GM21786 (cell line): ENCODE measurements around the gene ABHD12.

Source experiments
- ATAC-seq: cut with Tn5 transposase; IDR thresholded peaks from one replicate; pipeline ENCODE4 v1.9.1; 2021; ENCODE audit not compliant: unreplicated experiment

Gene ABHD12

DNA sequence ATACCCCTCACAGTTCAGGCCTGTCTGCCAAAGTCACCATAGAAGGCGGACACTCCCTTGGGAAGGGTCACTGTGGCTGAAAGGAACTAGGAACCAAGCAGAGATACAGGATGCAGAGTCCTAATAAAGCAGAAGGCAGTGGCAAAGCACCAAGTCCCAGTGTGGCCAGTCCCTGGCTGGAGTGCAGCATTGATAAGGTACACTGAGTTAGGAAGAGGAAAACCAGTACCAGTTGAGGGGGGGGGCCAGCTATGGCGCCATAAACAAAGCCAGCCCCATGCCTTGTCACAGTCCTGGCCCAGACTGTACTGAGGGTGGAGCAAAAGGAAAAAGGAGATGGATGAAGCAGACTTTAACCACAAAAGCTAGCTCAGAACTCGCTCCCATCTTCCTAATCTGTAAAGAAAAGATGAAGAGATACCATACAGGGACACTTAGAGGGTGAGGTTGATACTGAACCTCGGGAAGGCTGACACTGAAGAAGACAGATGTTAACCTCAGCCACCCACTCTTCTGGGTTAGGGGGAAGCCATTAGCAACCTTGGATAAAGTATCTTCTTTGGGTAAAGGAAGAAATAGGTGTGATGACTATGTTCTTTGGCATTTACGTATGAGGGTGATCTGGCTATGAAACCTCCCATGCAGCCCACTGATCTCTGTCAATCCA is 7.8 kb downstream of the ABHD12 start:
- ATAC-seq, result no peak

DNA sequence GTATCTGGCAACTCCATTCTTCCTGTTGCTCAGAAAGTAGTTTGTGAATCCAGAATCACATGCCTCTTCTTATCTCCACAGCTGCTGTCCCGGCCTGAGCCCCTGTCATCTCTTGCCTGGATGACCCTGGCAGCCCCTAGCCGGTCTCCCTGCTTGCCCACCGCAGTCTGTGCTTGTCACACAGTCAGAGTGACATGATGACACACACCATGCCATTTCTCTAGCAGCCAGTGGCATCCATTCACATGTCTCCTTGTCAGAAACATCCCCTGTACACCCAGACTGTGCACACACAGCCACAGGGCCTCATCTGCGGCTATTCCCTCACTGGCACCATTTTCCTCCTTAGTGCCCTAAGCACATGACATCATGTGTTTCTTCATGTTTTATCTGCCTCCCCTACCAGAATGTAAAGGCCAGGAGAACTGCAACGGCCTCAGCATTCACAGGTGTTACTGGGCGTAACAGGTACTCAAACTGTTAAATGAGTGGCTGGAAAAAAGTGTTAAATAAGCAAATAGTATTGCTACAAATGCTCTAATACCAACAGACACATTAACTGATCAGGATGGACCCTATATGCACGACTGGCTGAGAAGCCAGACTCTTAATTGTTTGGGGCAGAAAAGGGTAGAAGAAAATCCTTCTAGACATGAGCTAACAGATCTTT is 9.6 kb downstream of the ABHD12 start:
- ATAC-seq, result no peak

DNA sequence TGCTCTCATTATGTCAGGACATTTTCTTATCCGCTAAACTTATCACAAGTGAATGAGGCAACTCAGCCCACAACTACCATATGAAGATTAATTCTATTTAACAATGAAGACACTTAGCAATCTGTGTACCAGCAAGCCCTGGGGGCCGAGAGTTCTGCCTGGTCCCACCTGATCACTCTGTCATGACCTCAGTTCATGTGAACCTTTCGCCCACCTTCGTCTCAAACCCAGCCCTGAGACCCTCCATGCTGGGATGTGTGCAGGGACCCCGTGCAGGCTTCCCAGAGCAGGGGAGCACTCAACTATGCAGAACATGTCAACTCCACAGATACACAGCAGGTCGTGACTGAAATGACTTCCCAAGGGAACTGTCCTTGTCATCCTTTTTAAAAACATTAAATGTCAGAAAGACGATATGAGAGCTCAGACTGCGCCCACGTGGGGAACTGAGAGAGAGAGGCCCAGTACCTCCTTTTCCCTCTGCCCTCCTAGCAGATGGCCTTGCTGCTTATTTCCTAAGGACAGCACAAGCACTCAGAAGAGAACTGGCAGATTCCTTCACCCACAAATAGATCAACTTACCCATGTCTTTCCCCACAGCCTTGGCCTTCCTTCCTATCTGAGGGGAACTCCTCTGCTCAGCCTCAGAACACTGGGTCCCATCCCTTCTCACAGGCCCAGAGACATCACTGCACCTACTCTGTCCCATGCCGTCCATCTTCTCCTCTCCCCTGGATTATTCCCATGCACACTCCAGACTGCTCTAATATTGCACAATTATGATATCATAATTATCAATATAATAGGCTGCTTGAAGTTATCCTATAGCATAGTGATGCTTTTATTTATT is 11.5 kb downstream of the ABHD12 start:
- ATAC-seq, result no peak

DNA sequence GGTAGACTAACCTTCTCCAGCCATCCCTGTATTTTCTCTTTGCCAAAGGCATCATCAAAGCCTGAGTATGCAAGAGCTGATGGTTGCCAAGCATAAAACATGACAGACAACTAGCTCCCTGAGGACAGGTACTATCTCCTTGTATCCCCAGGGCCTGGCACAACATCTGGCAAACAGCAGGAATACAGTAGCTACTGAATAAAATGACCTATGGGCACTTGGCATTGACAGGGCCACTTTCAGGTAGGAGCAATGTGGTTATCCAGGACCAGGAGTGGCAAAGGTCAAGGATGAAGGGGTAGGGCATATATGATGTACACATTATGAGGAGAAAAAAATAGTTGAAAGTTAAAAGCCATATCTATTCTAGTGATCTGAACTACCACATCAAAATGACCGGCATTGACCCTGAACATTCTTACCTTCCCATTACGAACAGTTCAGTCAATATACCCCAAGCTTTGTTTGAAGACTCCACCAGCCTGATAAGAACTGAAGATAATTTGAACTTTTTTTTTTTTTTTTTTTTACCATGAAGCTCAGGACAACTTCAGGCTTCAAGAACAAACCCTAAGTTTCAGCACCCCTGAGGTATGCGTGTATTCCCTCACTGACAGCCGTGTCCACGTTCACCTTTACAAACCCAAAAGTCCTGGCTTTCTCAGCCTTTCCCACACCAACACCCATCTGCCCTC is 12.3 kb downstream of the ABHD12 start:
- ATAC-seq, result no peak

DNA sequence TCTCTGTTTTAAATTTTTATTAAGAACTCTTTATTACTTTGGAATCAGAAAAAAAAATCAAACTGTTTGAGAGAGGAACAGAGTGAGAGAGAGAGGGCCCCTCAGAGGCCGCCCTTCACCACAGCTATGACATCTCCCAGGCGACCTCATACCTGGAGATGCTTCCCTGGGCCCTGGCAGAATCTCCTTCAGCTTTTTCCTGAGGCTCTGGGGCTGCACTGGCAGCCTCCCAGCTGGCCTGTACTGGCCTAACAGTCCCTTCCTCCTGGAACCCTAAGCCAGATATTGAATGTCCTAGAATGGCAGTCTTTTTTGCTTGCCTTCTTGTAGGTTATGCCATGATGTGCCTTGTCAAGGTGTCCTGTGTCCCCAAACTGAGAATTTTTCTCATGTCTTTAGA is 13.7 kb downstream of the ABHD12 start:
- no peak for ATAC-seq

DNA sequence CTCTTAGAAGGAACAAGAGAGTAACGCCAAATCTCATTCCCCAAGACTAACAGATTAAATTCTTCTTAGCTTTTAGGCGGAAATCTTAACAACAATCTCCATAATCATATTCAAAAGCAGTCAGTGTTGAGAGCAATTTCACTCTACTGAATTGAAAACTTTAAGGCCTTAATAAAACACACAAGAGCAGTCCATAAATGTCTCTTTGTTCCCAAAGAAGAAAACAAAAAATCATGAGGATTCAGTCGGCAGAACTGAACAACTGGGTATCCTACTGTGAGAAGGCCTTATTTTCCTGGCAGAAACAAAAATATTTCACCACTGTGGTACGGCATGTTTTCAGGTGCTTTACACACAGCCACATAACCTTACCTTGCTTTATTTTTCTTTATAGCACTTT is 14.4 kb downstream of the ABHD12 start:
- ATAC-seq, result no peak

DNA sequence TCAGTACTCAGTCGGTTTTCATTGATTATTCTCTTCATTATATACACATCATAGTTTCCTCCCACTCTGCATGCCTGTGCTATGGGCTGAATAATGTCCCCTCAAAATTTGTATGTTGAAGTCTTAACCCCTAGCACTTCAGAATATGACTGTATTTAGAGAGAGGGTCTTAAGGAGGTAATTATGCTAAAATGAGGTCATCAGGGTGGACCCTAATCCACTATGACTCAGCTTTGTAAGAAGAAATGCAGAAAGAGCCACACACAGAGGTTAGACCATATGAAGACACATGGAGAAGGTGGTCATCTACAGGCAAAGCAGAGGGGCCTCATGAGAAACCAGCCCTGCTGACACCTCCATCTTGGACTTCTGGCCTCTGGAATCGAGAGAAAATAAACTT is 15.8 kb downstream of the ABHD12 start:
- ATAC-seq, result no peak

DNA sequence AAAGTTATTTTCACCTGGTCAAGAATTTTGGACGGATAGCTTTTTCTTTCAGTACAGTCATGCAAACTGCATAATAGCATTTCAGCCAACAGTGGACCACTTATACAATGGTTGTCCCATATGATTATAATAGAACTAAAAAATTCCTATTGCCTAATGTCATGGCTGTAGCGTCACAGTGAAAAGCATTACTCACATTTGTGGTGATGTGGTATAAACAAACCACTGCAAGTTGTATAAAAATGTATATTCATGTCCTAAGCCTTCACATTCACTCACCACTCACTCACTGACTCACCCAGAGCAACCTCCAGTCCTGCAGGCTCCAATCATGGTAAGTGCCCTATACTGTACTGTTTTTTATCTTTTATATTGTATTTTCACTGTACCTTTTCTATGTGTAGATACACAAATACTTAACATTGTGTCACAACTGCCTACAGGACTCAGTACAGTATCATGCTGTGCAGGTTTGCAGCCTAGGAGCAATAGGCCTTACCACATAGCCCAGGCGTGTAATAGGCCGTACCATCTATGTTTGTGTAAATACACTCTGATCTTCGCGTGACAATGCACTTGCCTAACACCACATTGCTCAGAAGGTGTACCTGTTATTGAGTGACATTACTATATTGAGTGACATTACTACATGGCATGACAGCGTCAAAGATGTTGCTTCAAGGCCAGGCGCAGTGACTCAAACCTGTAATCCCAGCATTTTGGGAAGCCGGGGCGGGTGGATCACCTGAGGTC is 17.9 kb downstream of the ABHD12 start:
- ATAC-seq, result no peak

DNA sequence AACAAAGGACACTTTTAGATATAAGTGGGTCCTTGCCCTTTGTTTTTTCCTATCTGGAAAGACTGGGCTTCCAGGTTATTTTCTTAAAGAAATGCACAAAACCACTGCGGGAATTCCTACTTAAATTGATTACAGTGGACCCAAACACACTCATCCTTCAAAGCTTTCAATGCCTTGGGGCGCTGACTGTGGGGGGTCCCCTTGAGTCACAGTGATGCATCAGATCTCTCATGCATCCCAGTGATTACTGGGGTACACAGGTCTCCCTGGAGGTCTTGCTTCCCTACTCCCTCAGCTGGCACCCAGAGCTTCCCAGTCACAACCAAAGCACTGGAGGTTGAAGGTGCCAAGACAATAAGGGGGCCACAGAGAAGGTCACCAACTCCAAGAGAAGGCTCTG is 20.7 kb downstream of the ABHD12 start:
- ATAC-seq, result no peak

DNA sequence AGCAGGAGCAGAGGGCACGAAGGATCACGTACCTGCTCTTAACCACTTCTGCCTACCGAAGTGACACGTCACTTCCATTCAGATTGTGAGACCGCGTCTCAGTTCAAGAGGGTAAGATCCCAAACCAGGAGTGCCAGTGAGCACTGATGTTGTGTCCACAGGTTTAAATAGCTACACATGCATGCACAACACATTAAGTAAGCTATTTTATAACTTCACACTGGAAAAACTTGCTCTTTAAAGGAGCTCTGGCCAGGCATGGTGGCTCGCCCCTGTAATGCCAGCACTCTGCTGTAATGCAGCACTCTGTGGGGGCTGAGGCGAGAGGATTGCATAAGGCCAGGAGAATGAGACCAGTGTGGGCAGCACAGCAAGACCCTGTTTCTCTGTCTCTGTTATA is 21.1 kb downstream of the ABHD12 start:
- no peak for ATAC-seq

DNA sequence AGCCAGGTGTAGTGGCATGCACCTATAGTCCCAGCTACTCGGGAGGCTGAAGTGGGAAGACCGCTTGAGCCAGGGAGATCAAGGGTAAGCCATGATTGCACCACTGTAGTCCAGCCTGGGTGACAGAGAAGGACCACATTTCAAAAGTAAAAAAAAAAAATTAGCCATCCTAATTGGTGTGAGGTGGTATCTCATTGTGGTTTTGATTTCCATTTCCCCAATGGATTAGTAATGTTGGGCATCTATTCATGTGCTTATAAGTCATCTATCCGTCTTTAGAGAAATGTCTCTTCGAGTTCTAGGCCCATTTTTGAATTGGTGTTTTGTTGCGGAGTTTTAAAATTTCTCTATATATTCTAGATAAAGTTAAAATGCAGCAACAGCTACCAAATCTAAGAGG is 21.7 kb downstream of the ABHD12 start:
- ATAC-seq, result no peak

DNA sequence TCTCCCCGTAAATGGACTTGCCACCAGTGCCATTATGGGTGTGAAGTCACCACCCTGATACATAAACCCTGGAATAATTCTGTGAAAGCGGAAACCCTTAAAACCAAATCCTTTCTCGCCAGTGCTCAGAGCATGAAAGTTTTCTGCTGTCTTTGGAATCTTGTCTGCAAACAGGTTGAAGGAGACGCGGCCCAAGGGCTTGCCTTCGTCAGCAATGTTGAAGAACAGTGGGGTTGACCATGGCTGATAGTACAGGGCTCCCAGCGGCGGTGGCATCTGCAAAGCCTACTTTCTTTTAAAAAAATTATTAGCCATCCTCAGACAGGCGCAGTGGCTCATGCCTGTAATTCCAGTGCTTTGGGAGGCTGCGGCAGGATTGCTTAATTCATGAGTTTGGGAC is 22.1 kb downstream of the ABHD12 start:
- ATAC-seq, result no peak

DNA sequence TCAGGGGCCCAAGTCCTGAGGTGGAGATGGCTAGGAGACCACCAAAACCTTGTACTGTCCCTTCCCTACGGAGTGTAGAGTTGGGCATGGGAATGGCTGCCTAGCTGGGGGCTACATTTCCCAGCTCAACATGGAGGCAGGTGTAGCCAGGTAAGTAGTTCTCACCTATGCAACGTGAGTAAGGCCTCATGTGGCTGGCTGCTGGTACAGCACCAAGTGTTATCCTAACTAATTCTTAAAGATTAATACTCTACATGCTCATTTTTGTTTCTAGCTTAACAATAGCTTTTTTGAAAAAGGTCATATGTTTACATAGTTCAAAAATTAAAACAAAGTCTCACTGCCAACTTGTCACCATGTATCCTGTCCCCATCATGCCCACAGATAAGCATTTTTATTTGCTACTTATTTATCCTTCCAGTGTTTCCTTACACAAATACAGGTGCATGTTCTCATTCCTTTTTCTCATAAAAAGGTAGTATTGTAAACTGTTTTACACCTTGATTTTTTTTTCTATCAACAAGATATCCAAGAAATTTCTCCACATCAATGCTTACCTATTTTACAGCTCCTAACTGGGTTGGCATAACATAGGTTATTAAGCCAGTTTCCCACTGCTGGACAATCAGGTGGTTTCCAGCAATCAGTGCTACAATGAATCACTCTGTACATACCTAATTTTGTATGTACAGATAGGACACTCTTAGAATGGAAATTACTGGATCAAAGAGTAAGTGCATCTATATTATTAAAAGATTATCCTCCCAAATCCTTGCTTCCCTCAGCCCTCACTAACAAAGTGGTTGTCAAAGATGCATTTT is 25.5 kb downstream of the ABHD12 start:
- no peak for ATAC-seq

DNA sequence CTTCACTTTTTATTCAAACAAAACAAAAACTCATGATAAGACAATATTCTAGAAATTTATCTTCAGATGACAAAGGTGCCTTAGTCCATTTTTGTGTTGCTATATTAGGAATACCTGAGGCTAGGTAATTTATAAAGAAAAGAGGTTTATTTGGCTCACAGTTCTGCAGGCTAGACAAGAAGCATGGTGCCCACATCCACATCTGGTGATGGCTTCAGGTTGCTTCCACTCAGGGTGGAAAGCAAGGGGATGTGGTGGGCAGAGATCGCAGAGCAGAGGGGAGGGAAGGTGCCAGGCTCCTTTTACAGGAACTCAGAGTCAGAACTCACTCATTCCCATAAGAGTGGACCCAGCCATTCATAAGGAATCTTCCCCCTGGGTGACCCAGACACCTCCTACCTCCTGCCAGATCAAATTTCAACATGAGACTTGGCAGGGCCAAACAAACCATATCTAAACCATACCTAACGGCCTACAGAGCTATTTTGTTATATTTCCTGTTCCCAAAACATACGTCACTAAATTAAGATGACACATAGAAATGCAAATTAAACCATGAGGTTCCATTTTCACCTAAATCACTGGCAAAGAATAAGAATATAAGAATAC is 26.4 kb downstream of the ABHD12 start:
- no peak for ATAC-seq

DNA sequence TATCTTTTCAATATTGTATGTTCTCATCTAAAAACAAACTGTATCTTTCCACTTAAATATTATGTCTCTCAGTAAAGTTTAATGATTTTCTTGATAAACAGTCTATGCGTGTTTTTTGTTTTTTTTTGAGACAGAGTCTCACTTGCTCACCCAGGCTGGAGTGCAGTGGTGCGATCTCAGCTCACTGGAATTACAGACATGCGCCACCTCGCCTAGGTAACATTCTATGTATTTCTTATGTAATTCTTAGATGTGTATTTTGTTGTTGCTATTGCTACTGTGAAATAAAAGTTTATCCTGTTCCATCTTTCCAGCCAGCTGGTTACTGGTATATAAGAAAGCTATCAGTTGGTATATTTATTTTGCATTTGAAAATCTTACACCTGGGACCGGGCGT is 29.4 kb downstream of the ABHD12 start:
- ATAC-seq, result no peak

DNA sequence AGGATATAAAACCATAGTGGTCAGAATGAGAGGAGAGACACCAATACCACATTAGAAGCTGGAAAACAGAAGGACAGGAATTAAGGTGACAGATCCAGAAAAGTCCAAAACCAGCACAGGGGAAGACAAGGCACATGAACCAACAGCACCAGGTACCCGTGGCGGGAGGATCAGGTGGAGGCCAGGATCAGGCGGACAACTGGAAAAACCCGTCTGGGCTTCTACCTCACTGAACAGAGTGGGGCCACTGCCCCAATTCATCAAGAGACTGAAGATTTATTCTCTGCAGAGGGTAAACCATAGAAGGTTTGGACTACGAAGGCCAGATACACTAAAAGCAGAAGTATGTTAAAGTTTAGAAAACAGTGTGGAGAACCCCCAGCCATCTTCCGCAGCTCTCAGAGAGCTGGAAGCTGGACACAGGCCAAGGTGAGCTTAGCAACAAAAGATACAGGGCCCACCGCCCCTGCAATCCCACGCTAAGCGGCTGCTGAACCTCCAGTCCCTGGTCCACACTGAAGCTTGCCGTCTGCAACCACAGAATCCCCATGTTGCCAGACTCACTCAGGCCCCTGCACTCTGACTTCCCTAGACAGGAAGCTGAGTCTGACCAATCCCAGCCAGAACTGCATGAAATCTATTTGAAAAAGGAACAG is 29.9 kb downstream of the ABHD12 start:
- no peak for ATAC-seq

DNA sequence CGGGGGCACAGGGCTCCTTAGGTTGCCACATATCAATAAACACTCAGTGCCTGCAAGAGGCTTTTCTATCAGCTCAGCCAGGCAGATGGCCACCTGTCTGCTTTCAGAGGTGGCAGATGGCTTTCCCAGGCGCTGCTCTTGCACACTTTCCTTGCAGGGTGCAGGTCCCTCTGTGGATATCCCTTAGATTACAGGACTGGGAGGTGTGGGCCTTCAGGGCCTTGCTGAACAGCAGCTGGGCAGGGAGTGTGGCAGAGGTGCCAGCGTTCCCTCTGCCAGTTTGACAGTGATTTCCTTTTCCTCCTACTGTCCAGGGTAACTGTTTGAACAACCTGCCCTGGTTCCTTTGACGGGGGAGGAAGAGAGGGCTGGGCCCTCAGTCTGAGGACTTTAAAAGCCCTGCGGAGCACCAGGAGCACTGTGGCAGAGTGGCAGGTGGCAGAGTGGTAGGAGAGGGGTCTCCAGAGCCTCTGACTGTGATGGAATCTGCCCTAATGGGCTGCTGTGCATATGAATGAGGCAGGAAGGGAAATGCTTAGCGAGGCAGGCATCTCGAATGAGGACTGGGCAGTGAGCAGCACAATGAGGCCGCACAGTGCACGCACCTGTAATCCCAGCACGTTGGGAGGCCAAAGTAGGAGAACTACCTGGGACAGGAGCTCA is 34.2 kb downstream of the ABHD12 start:
- no peak for ATAC-seq

DNA sequence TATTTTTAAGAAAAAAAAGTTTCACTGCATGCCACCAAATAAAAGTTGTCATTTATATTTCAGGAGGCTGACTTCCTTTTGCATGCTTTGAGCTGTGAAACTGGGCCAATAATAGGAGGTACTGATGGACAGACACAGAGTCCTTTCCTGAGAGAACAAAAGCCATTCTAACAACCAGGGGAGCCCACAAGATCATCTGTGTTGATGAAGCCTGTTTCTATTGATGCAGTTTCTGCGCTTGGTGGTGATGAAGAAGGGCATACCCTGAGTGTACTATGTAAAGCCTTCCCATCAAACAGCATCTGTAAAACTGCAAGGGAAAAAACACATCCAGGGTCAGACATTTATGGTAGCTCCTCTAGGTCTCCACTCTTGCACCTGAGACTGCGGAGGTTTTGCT is 34.8 kb downstream of the ABHD12 start:
- ATAC-seq, result no peak
